H1 (cell line): ENCODE results near the gene SCFD1.

Experiments used
- CTCF ChIP-seq, 3 experiments: IDR thresholded peaks; 1 replicate in 2 of 3; 2 replicates in 1 of 3; pipeline versions ENCODE4 v1.5.1 to v1.6.1; 2011; ENCODE audit warnings: low read length in 3 of 3, mild to moderate bottlenecking in 3 of 3, inconsistent platforms in 2 of 3, low read depth in 1 of 3, moderate library complexity in 1 of 3; ENCODE audit not compliant: insufficient read depth in 1 of 3; ENCODE audit errors: control extremely low read depth in 1 of 3
- EZH2 ChIP-seq: fragments of 200-600 bp; sonication (generic); IDR thresholded peaks from 2 replicates; pipeline ENCODE4 v1.7.1; 2012; ENCODE audit warnings: low read depth, mild to moderate bottlenecking, moderate library complexity, low read length, inconsistent platforms; ENCODE audit not compliant: severe bottlenecking
- HDAC2 ChIP-seq, 2 experiments: fragments of 300-600 bp in 1 of 2; sonication (generic) in 1 of 2; IDR thresholded peaks; 2 replicates each; pipeline ENCODE4 v1.6.1; 2011 to 2012; ENCODE audit warnings: low read depth in 2 of 2, low read length in 2 of 2, mild to moderate bottlenecking in 2 of 2, moderate library complexity in 2 of 2, borderline replicate concordance in 1 of 2, inconsistent platforms in 1 of 2
- POLR2A ChIP-seq, 2 experiments: IDR thresholded peaks; 1 replicate in 1 of 2; 2 replicates in 1 of 2; pipeline ENCODE4 v1.6.1; 2011; ENCODE audit warnings: low read depth in 2 of 2, low read length in 2 of 2, mild to moderate bottlenecking in 2 of 2; ENCODE audit errors: control extremely low read depth in 1 of 2
- POLR2AphosphoS5 ChIP-seq: IDR thresholded peaks from 2 replicates; pipeline ENCODE4 v1.6.1; 2011; ENCODE audit warnings: low read depth, low read length
- SP2 ChIP-seq: IDR thresholded peaks from 2 replicates; pipeline ENCODE4 v1.6.1; 2012; ENCODE audit warnings: mild to moderate bottlenecking, low read length, inconsistent platforms
- TAF7 ChIP-seq: optimal IDR thresholded peaks from 2 replicates; pipeline ENCODE3; 2011; ENCODE audit warnings: low read depth, mild to moderate bottlenecking, inconsistent platforms, low read length, moderate library complexity, borderline replicate concordance
- YY1 ChIP-seq: IDR thresholded peaks from 2 replicates; pipeline ENCODE4 v1.6.1; 2011; ENCODE audit warnings: low read depth, mild to moderate bottlenecking, low read length

- TF ChIP-seq POLR2AphosphoS5: no peak
- no peak for TF ChIP-seq TAF7
- TF ChIP-seq CTCF (IDR thresholded peaks at IDR 0.05; ENCODE audit: control extremely low read depth in 1 of 3, insufficient read depth in 1 of 3, low read depth in 1 of 3, low read length in 3 of 3): no peak
- TF ChIP-seq EZH2: no peak
- TF ChIP-seq POLR2A (IDR thresholded peaks at IDR 0.05; ENCODE audit: control extremely low read depth in 1 of 2, low read depth in 2 of 2, low read length in 2 of 2): no peak
- no peak for TF ChIP-seq SP2
- TF ChIP-seq HDAC2 (IDR thresholded peaks at IDR 0.05; ENCODE audit: borderline replicate concordance in 1 of 2, low read depth in 2 of 2, low read length in 2 of 2): no peak
- no peak for TF ChIP-seq YY1
These were observed 26.4 kb downstream of the SCFD1 start for GRCh38 chr14:30648471-30648870.
